ENCODE data around the gene SPOCK1. TPM values are rescaled to one million over a fixed set of nuclear protein-coding genes. Genes with fewer than 3 reads are reported as not detected.

Gene SPOCK1
- total RNA-seq, 2 experiments from 2014 or later: not detected

GRCh38 chr5:137265457-137265856 lies 233.7 kb downstream of the SPOCK1 start:
- CTCF ChIA-PET: interaction anchor here (0.8 kb wide), 1 partner anchor 14 kb away, joined by 3 read pairs; no protein-coding TSS in a partner anchor
- Mint-ChIP-seq H3K4me3 (no peak overlapping the region), H3K9me3 (no peaks in the 10 kb centered on the region), H3K27ac (no peak overlapping the region), H3K36me3 (ENCODE audit: low read depth) (no peaks in the 10 kb centered on the region), H3K27me3 (peaks cover 5% of the 10 kb centered on the region), H3K4me1 (ENCODE audit: low read depth) (no peaks in the 10 kb centered on the region)
- intact Hi-C loops (cut with micrococcal nuclease): no loop called here
- DNase-seq (no peak), ATAC-seq (no peak)
- POLR2A ChIA-PET: no interaction called here
- TF ChIP-seq CTCF (IDR thresholded peaks at IDR 0.05): no peak

GRCh38 chr5:137264573-137264972 lies 234.6 kb downstream of the SPOCK1 start:
- H3K4me1 Mint-ChIP-seq (ENCODE audit: low read depth): no peaks in the 10 kb centered on the region
- peaks cover 5% of the 10 kb centered on the region for H3K27me3 Mint-ChIP-seq
- ATAC-seq (no peak), DNase-seq (no peak)
- no peak overlapping the region for H3K4me3 Mint-ChIP-seq
- ChIA-PET CTCF (interaction anchor here (0.8 kb wide), 1 partner anchor 15 kb away, joined by 3 read pairs; no protein-coding TSS in a partner anchor), POLR2A (no interaction called here)
- intact Hi-C loops (cut with micrococcal nuclease): no loop called here
- H3K27ac Mint-ChIP-seq: no peak overlapping the region
- no peak for TF ChIP-seq CTCF (IDR thresholded peaks at IDR 0.05)
- no peaks in the 10 kb centered on the region for H3K36me3 Mint-ChIP-seq (ENCODE audit: low read depth)
- no peaks in the 10 kb centered on the region for H3K9me3 Mint-ChIP-seq

- ATAC-seq: no peak
- Mint-ChIP-seq H3K27ac (no peak overlapping the region), H3K4me3 (no peak overlapping the region), H3K36me3 (ENCODE audit: low read depth) (no peaks in the 10 kb centered on the region), H3K9me3 (no peaks in the 10 kb centered on the region), H3K27me3 (peaks cover 5% of the 10 kb centered on the region), H3K4me1 (ENCODE audit: low read depth) (no peaks in the 10 kb centered on the region)
- intact Hi-C loops (cut with micrococcal nuclease): no loop called here
- no peak for DNase-seq
- ChIA-PET CTCF (no interaction called here), POLR2A (no interaction called here)
- TF ChIP-seq CTCF (IDR thresholded peaks at IDR 0.05): no peak
Observed at GRCh38 chr5:137264041-137264440, 235.1 kb downstream of the SPOCK1 start.

- peaks cover 6% of the 10 kb centered on the region for H3K27me3 Mint-ChIP-seq
- H3K9me3 Mint-ChIP-seq: no peaks in the 10 kb centered on the region
- H3K4me1 Mint-ChIP-seq (ENCODE audit: low read depth): no peaks in the 10 kb centered on the region
- no peak for ATAC-seq
- no peaks in the 10 kb centered on the region for H3K36me3 Mint-ChIP-seq (ENCODE audit: low read depth)
- no peak for DNase-seq
- POLR2A ChIA-PET: no interaction called here
- TF ChIP-seq CTCF (IDR thresholded peaks at IDR 0.05): no peak
- H3K27ac Mint-ChIP-seq: no peak overlapping the region
- intact Hi-C loops (cut with micrococcal nuclease): no loop called here
- H3K4me3 Mint-ChIP-seq: no peak overlapping the region
- CTCF ChIA-PET: no interaction called here
Observed at GRCh38 chr5:137263371-137264005, 235.6 kb downstream of the SPOCK1 start.

GRCh38 chr5:137262818-137263217 lies 236.3 kb downstream of the SPOCK1 start:
- CTCF ChIA-PET: no interaction called here
- no peak overlapping the region for H3K27ac Mint-ChIP-seq
- H3K4me1 Mint-ChIP-seq (ENCODE audit: low read depth): no peaks in the 10 kb centered on the region
- TF ChIP-seq CTCF (IDR thresholded peaks at IDR 0.05): no peak
- H3K36me3 Mint-ChIP-seq (ENCODE audit: low read depth): no peaks in the 10 kb centered on the region
- DNase-seq (no peak), ATAC-seq (no peak)
- H3K27me3 Mint-ChIP-seq: peaks cover 6% of the 10 kb centered on the region
- POLR2A ChIA-PET: no interaction called here
- H3K9me3 Mint-ChIP-seq: no peaks in the 10 kb centered on the region
- intact Hi-C loops (cut with micrococcal nuclease): no loop called here
- no peak overlapping the region for H3K4me3 Mint-ChIP-seq
